Stimulated activated CD4-positive, alpha-beta T cell treated with anti-CD3 and anti-CD28 coated beads, Interleukin-12 subunit alpha, Interleukin-12 subunit beta, amount 100 ng/mL, for 4 hours (primary cell): Measurements from ENCODE around the gene SCNN1A.

ENCODE experiments used
- DNase-seq: peaks from one replicate; pipeline ENCODE4 v3.0.0-alpha.2; 2020

SCNN1A gene

GRCh38 chr12:6375269-6376078 is at the start of gene SCNN1A:
TSS of gene SCNN1A (minus strand) at chr12:6375563. CDS start at chr12:6374783, 780 bp downstream.
- DNase-seq = no peak

GRCh38 chr12:6424866-6425265 is 49.5 kb upstream of the SCNN1A start:
- no peak for DNase-seq

GRCh38 chr12:6424008-6424347 is 48.6 kb upstream of the SCNN1A start:
- no peak for DNase-seq

- DNase-seq = peak; percentile 58
Measured at GRCh38 chr12:6423267-6424007, 48.1 kb upstream of the SCNN1A start.

- no peak for DNase-seq
Measured at GRCh38 chr12:6420364-6420763, 45.0 kb upstream of the SCNN1A start.

- DNase-seq = no peak
Measured at GRCh38 chr12:6418796-6419195, 43.4 kb upstream of the SCNN1A start.

GRCh38 chr12:6416596-6416995 is 41.2 kb upstream of the SCNN1A start:
- no peak for DNase-seq

- no peak for DNase-seq
Measured at GRCh38 chr12:6407236-6407954, 32.0 kb upstream of the SCNN1A start.

- DNase-seq = no peak
Measured at GRCh38 chr12:6405963-6406362, 30.6 kb upstream of the SCNN1A start.

GRCh38 chr12:6404390-6404789 is 29.0 kb upstream of the SCNN1A start:
- no peak for DNase-seq

GRCh38 chr12:6399884-6400644 is 24.7 kb upstream of the SCNN1A start:
- no peak for DNase-seq

GRCh38 chr12:6396031-6396430 is 20.7 kb upstream of the SCNN1A start:
- no peak for DNase-seq

- DNase-seq = no peak
Measured at GRCh38 chr12:6394398-6394797, 19.0 kb upstream of the SCNN1A start.

GRCh38 chr12:6393109-6393508 is 17.7 kb upstream of the SCNN1A start:
- DNase-seq = no peak

GRCh38 chr12:6392504-6392903 is 17.1 kb upstream of the SCNN1A start:
- no peak for DNase-seq

GRCh38 chr12:6391013-6391412 is 15.7 kb upstream of the SCNN1A start:
- DNase-seq = no peak

- DNase-seq = no peak
Measured at GRCh38 chr12:6390084-6390799, 14.9 kb upstream of the SCNN1A start.

- DNase-seq = no peak
Measured at GRCh38 chr12:6387541-6387940, 12.2 kb upstream of the SCNN1A start.

GRCh38 chr12:6386491-6386890 is 11.1 kb upstream of the SCNN1A start:
- DNase-seq = no peak

- DNase-seq = no peak
Measured at GRCh38 chr12:6386038-6386437, 10.7 kb upstream of the SCNN1A start.

GRCh38 chr12:6384499-6385436 is 9.4 kb upstream of the SCNN1A start:
- DNase-seq = no peak
